WTC11 (cell line): ENCODE measurements around the gene ARHGAP44.

Experiments used
- ELF4 ChIP-seq: sonication (generic); formaldehyde crosslinking; IDR thresholded peaks from 2 replicates; pipeline ENCODE4 v1.8.1; 2022; ENCODE audit warnings: low read depth, mild to moderate bottlenecking, moderate library complexity, missing genetic modification reagents
- GABPB1 ChIP-seq: sonication (generic); formaldehyde crosslinking; IDR thresholded peaks from 2 replicates; pipeline ENCODE4 v1.8.1; 2023; ENCODE audit warnings: mild to moderate bottlenecking, missing genetic modification reagents
- JUN ChIP-seq: sonication (generic); formaldehyde crosslinking; IDR thresholded peaks from 2 replicates; pipeline ENCODE4 v1.8.0; 2023; ENCODE audit warnings: mild to moderate bottlenecking, missing genetic modification reagents
- NR3C1 ChIP-seq: sonication (generic); formaldehyde crosslinking; conservative IDR thresholded peaks from 2 replicates; pipeline ENCODE4 v1.8.1; 2023; ENCODE audit warnings: low read depth, mild to moderate bottlenecking, missing genetic modification reagents
- TCF7 ChIP-seq: sonication (generic); formaldehyde crosslinking; IDR thresholded peaks from 2 replicates; pipeline ENCODE4 v1.8.0; 2022; ENCODE audit warnings: mild to moderate bottlenecking, low read depth, missing genetic modification reagents, moderate library complexity
- TEAD1 ChIP-seq: sonication (generic); formaldehyde crosslinking; IDR thresholded peaks from 2 replicates; pipeline ENCODE4 v1.8.0; 2022; ENCODE audit warnings: mild to moderate bottlenecking, missing genetic modification reagents
- TEAD4 ChIP-seq: sonication (generic); formaldehyde crosslinking; IDR thresholded peaks from 2 replicates; pipeline ENCODE4 v1.8.0; 2022; ENCODE audit warnings: mild to moderate bottlenecking, missing genetic modification reagents
- ZNF232 ChIP-seq: sonication (generic); formaldehyde crosslinking; IDR thresholded peaks from 2 replicates; pipeline ENCODE4 v1.8.0; 2022; ENCODE audit warnings: mild to moderate bottlenecking, missing genetic modification reagents
- TF ChIP-seq, protein P1 (sequence below): sonication (generic); formaldehyde crosslinking; IDR thresholded peaks from 2 replicates; pipeline ENCODE4 v1.8.1; 2023; ENCODE audit warnings: mild to moderate bottlenecking, missing genetic modification reagents, moderate library complexity
- TF ChIP-seq, protein P2 (sequence below): fragments of 200-600 bp; IDR thresholded peaks from 2 replicates; pipeline ENCODE4 v1.8.0; 2022; ENCODE audit warnings: antibody characterized with exemption
- TF ChIP-seq, protein P3 (sequence below): sonication (generic); formaldehyde crosslinking; IDR thresholded peaks from 2 replicates; pipeline ENCODE4 v1.8.0; 2022; ENCODE audit warnings: mild to moderate bottlenecking, missing genetic modification reagents
- TF ChIP-seq, protein P4 (sequence below): sonication (generic); formaldehyde crosslinking; IDR thresholded peaks from 2 replicates; pipeline ENCODE4 v1.8.1; 2022; ENCODE audit warnings: low read depth, mild to moderate bottlenecking, moderate library complexity, missing genetic modification reagents, borderline replicate concordance

DNA sequence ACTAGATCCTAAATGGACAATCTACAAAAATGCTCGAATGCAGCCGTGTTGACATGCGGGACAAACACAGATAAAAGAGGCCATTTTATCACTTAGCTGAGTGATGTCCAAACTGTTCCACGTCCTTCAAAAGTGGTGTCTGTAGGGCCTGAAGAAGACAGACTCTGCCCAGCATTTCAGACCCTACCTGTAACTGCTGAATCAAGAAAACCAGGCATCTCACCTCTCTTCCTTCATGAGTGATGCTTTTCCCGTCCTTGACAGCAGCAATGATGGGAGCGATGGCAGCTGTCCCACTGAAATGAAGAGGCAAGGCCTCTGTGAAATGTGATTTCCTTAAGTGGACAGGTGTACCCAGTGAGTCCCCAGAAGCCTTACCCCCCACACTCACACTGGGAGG is 216.2 kb downstream of the ARHGAP44 start:
- TF ChIP-seq, protein P1, sequence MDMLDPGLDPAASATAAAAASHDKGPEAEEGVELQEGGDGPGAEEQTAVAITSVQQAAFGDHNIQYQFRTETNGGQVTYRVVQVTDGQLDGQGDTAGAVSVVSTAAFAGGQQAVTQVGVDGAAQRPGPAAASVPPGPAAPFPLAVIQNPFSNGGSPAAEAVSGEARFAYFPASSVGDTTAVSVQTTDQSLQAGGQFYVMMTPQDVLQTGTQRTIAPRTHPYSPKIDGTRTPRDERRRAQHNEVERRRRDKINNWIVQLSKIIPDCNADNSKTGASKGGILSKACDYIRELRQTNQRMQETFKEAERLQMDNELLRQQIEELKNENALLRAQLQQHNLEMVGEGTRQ (CRISPR knock-in tag) = no peak
- TF ChIP-seq TCF7 (CRISPR knock-in tag) = no peak
- TF ChIP-seq, protein P2, sequence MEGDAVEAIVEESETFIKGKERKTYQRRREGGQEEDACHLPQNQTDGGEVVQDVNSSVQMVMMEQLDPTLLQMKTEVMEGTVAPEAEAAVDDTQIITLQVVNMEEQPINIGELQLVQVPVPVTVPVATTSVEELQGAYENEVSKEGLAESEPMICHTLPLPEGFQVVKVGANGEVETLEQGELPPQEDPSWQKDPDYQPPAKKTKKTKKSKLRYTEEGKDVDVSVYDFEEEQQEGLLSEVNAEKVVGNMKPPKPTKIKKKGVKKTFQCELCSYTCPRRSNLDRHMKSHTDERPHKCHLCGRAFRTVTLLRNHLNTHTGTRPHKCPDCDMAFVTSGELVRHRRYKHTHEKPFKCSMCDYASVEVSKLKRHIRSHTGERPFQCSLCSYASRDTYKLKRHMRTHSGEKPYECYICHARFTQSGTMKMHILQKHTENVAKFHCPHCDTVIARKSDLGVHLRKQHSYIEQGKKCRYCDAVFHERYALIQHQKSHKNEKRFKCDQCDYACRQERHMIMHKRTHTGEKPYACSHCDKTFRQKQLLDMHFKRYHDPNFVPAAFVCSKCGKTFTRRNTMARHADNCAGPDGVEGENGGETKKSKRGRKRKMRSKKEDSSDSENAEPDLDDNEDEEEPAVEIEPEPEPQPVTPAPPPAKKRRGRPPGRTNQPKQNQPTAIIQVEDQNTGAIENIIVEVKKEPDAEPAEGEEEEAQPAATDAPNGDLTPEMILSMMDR = no peak
- TF ChIP-seq GABPB1 (CRISPR knock-in tag) = no peak
- no peak for TF ChIP-seq TEAD4 (CRISPR knock-in tag)
- TF ChIP-seq NR3C1 (CRISPR knock-in tag) = no peak
- TF ChIP-seq, protein P3, sequence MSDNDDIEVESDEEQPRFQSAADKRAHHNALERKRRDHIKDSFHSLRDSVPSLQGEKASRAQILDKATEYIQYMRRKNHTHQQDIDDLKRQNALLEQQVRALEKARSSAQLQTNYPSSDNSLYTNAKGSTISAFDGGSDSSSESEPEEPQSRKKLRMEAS (CRISPR knock-in tag) = no peak
- no peak for TF ChIP-seq ELF4
- no peak for TF ChIP-seq ZNF232
- no peak for TF ChIP-seq JUN
- no peak for TF ChIP-seq TEAD1 (CRISPR knock-in tag)
- TF ChIP-seq, protein P4, sequence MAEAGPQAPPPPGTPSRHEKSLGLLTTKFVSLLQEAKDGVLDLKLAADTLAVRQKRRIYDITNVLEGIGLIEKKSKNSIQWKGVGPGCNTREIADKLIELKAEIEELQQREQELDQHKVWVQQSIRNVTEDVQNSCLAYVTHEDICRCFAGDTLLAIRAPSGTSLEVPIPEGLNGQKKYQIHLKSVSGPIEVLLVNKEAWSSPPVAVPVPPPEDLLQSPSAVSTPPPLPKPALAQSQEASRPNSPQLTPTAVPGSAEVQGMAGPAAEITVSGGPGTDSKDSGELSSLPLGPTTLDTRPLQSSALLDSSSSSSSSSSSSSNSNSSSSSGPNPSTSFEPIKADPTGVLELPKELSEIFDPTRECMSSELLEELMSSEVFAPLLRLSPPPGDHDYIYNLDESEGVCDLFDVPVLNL (CRISPR knock-in tag) = no peak
